ENCODE data around the gene URAD. TPM values are rescaled to one million over a fixed set of nuclear protein-coding genes. Genes with fewer than 3 reads are reported as not detected.
A peak's percentile ranks its signal among the peaks of the same experiment; 100 is the strongest.

Gene URAD
- total RNA-seq, 2 donors from 2014 or later, result 26.9 to 40.7 TPM

DNA sequence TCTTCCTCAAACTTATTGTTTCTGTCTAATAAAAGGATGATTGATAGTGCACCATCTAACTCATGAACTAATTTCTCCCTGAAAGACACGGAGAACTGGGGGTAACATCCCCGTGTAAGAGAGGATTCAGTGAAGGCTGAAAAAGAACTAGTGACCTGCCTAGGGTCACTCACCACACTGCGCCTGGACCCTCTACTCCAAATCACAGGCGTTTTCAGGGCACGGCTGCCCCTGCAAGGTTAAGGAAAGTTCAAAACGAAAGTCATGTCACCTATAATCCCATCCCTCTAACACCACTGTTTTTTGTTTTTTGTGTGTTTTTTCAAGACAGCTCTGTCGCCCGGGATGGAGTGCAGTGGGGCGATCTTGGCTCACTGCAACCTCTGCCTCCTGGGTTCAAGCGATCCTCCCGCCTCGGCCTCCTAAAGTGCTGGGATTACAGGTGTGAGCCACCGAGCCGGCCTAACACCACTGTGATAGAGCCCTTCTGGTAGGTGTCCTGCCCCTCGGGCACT is 8.7 kb downstream of the URAD start:
- Histone ChIP-seq H3K27ac (peak overlapping the region; percentile 84), H3K4me1 (no peaks in the 10 kb centered on the region), H3K9me3 (no peaks in the 10 kb centered on the region), H3K27me3 (peaks cover 22% of the 10 kb centered on the region), H3K4me3 (peak overlapping the region; percentile 37), H3K36me3 (no peaks in the 10 kb centered on the region), H3K9ac (ENCODE audit: low read depth in 2 of 2, low read length in 2 of 2) (peak overlapping the region; percentile 78 to 91)
- TF ChIP-seq, protein P1, sequence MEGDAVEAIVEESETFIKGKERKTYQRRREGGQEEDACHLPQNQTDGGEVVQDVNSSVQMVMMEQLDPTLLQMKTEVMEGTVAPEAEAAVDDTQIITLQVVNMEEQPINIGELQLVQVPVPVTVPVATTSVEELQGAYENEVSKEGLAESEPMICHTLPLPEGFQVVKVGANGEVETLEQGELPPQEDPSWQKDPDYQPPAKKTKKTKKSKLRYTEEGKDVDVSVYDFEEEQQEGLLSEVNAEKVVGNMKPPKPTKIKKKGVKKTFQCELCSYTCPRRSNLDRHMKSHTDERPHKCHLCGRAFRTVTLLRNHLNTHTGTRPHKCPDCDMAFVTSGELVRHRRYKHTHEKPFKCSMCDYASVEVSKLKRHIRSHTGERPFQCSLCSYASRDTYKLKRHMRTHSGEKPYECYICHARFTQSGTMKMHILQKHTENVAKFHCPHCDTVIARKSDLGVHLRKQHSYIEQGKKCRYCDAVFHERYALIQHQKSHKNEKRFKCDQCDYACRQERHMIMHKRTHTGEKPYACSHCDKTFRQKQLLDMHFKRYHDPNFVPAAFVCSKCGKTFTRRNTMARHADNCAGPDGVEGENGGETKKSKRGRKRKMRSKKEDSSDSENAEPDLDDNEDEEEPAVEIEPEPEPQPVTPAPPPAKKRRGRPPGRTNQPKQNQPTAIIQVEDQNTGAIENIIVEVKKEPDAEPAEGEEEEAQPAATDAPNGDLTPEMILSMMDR (IDR thresholded peaks at IDR 0.05), result no peak
- intact Hi-C loops (cut with DNase I), result loop anchor here (5.0 to 10.0 kb wide), 3 partner anchors 153 to 1025 kb away; no protein-coding TSS in a partner anchor
- DNase-seq, result no peak

DNA sequence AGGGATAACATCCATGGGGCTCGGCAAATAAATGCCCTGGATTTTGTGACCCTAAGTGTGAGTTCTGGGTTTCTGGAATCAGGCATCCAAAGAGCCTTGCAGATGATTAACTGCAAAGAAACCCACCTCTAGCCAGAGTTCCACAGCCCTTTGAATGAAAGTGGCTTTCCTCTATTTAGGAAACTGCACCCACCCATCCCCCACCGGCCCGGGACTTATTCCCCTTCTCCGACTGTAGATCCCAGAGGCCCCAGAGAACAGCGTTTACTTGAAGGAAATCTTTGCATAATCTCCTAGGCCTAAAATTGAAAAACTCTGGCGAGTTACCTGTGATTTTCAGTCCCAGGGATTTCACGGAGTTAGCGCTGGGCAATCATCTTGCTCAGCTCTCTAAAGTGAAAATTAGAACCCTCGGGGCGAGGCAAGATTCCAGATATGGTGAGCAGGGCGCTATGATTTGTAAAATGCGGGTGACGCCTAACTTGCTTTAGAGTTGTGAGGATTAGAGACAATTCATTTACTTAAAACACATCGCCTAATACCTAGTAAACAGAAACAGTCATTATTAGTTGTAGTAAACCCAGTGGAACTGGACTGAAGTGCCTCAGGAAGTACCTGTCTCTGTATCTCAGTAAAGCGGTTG is 9.4 kb downstream of the URAD start:
- intact Hi-C loops (cut with DNase I), result loop anchor here (10.0 kb wide), 1 partner anchor 1024 kb away; no protein-coding TSS in a partner anchor
- no peaks in the 10 kb centered on the region for H3K36me3 ChIP-seq
- peaks cover 22% of the 10 kb centered on the region for H3K27me3 ChIP-seq
- no peaks in the 10 kb centered on the region for H3K4me1 ChIP-seq
- H3K9me3 ChIP-seq, result no peaks in the 10 kb centered on the region
- peak; percentile 29 for DNase-seq
- H3K4me3 ChIP-seq, result peak overlapping the region; percentile 49
- H3K27ac ChIP-seq, result peak overlapping the region; percentile 84
- TF ChIP-seq, protein P1 (IDR thresholded peaks at IDR 0.05), result no peak
- H3K9ac ChIP-seq (ENCODE audit: low read depth in 2 of 2, low read length in 2 of 2), result peak overlapping the region; percentile 78 to 91

DNA sequence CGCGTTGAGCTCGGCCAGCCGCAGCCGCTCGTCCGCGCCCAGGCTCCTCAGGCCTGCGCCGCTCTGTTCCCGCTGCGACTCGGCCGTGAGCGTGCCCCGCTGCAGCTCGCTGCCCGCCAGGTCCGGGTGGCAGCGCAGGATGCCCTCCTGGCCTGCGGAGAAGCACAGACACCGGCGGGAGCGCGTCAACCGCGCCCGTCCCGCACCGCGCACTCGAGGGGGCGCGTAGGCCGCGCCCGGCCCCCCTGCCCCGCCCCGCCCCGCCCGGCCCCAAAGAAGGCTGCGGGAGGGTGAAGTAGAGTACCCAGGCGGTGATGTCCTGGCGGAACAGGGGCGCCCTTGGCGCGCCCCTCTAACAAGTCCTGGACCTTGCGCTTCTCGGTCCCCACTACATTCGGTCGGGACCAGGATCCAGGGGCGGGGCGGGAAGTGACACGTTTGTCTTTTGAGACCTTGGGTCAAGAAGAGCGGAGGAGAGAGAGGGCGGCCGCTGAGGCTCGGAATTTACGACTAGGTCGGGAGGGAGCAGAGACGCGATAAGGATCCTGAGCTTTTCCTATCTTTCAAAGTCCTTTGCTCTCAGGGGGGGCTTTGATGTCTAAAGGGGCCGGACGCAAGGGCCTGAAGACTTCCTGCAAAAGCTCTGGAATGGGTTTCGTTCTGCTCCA is 10.1 kb downstream of the URAD start:
- no peaks in the 10 kb centered on the region for H3K4me1 ChIP-seq
- peak; percentile 73 for DNase-seq
- intact Hi-C loops (cut with DNase I), result loop anchor here (10.0 kb wide), 1 partner anchor 1024 kb away; no protein-coding TSS in a partner anchor
- TF ChIP-seq, protein P1 (IDR thresholded peaks at IDR 0.05), result no peak
- peak overlapping the region; percentile 84 for H3K27ac ChIP-seq
- peak overlapping the region; percentile 91 for H3K9ac ChIP-seq (ENCODE audit: low read depth in 2 of 2, low read length in 2 of 2)
- H3K36me3 ChIP-seq, result no peaks in the 10 kb centered on the region
- H3K27me3 ChIP-seq, result peaks cover 22% of the 10 kb centered on the region
- H3K9me3 ChIP-seq, result no peaks in the 10 kb centered on the region
- peak overlapping the region; percentile 49 for H3K4me3 ChIP-seq

DNA sequence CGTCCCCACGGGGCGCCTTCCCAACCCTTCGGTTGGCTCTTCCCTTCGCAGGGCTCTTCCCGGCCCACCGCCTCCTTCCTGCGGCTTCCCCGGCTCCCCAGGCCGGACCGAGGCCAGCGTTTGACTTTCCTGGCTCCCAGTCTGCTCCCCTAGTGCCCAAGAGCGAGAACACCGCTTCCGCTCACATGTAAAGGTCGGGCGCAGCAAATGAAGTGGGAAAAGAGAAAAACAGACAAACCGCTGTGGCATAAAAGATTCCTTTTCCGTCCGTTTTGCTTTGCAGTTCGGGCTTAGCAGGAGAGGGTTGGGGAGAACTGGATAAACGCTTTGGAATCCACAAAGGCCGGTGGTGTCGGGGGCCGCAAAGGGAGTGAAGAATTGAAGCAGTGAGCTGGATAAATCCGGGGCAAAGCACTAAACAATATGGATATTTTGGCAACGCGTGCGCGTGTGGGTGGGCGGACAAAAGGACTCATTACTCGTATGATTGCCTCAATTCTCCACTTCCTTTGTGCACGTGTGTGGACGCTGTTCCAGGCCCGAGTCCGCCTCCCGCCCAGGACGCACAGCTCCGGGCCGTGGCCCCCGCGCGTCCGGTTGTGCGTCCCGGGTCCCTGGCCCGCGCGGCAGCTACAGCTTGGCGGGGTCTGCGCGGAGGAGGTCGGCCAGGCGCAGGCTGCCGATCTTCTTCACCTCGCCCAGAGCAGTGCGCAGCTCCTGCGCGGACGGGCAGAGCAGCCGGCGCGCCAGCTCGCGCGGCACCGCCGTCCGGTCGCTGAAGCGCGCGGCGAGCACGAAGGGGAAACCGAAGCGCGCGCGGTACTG is 10.8 kb downstream of the URAD start:
- Histone ChIP-seq H3K4me3 (peak overlapping the region; percentile 49), H3K4me1 (no peaks in the 10 kb centered on the region), H3K36me3 (no peaks in the 10 kb centered on the region), H3K27me3 (peaks cover 22% of the 10 kb centered on the region), H3K27ac (peak overlapping the region; percentile 84), H3K9me3 (no peaks in the 10 kb centered on the region), H3K9ac (ENCODE audit: low read depth in 2 of 2, low read length in 2 of 2) (peak overlapping the region; percentile 91)
- peak; percentile 28 for DNase-seq
- TF ChIP-seq, protein P1 (IDR thresholded peaks at IDR 0.05), result no peak
- intact Hi-C loops (cut with DNase I), result loop anchor here (10.0 kb wide), 1 partner anchor 1023 kb away; no protein-coding TSS in a partner anchor

All from colonic mucosa (tissue), 4 donors.